GM19463 (cell line): ENCODE results near the gene SGPP1.
"Not testable (repeated sequence)": the region's sequence is repeated elsewhere in the genome, so short reads cannot be mapped to it uniquely, and the experiment has no call there.

ENCODE experiments used
- ATAC-seq: cut with Tn5 transposase; IDR thresholded peaks from one replicate; pipeline ENCODE4 v1.9.1; 2021; ENCODE audit warnings: mild to moderate bottlenecking, moderate library complexity; ENCODE audit not compliant: unreplicated experiment

The SGPP1 gene, protein sequence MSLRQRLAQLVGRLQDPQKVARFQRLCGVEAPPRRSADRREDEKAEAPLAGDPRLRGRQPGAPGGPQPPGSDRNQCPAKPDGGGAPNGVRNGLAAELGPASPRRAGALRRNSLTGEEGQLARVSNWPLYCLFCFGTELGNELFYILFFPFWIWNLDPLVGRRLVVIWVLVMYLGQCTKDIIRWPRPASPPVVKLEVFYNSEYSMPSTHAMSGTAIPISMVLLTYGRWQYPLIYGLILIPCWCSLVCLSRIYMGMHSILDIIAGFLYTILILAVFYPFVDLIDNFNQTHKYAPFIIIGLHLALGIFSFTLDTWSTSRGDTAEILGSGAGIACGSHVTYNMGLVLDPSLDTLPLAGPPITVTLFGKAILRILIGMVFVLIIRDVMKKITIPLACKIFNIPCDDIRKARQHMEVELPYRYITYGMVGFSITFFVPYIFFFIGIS

DNA sequence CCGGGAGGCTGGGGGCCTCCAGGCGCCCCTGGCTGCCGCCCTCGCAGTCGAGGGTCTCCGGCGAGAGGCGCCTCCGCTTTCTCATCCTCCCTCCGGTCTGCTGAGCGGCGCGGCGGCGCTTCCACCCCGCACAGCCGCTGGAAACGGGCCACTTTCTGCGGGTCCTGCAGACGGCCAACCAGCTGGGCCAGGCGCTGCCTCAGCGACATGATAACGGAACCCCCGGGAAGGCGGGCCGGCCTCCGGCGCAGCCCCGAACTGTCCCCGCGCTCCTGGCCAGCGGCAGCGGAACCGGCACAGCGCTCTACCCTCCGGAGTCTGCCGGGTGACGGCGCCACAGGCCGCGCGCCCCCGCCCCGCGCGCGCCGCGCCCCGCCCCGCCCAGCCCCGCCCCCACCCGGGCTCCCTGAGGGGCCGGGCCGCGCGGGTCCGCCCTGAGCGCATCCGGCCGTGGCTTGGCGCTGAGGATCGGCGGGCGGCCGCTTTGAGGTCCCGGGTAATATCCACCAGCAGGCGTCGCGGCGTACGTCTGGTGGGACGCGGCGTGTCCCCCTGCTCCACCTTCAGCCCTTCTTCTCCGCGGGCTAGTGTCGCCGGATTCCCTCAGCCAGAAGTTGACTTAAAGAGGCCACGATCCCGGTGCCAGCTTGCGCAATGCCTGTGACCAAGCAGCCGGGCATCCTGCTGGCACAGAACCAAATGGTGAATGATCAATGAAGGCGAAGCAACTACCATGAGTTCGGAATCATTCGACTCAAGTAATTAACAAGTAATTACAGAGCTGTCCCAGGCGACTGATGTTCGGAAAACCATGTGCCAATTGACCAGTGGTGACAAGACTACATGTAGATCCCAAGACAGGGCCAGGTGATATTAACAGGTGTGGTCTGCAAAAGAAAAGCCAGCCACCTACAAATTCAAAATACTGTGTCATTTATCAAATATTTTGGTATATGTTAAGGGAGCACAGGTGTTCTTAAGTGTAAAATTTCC lies at the start of gene SGPP1:
Gene SGPP1 (minus strand): TSS at position 330 of the 993 bp plus-strand sequence. CDS start 121 bp downstream, at position 209.
- ATAC-seq, result peak; percentile 85

DNA sequence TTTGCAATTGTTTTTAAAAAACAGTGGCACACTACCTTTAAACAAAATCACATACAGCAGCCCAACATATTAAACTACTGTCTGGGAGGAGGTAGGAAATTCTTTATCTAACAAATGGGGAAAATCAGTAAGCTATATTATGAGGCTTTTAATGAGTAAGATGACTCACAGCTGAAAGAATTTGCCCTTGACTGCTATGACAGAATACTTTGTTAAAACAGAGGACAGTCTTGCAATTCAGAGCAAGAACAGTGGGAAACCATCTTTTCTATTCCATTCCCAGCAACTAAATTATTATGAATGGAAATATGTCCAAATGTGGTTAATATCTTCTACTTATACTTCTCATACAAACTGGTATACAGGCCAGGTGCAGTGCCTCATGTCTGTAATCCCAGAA lies 49.2 kb upstream of the SGPP1 start:
- ATAC-seq, result no peak

DNA sequence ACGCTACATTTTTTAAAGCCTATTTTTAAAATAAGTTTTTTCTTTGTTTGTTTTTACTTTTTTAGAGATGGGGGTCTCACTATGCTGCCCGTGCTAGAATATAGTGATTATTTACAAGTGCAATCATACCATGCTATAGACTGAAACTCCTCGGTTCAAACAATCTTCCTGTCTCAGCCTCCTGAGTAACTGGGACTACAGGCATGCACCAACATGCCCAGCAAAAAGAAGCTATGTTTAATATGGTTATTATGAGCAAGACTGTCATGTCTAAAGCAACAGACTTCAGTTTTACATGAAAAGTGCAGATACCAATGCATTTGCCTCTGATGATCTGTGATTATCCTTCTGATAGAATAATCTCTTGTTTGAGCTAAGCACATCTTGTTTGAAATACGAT lies 45.6 kb upstream of the SGPP1 start:
- ATAC-seq, result no peak

DNA sequence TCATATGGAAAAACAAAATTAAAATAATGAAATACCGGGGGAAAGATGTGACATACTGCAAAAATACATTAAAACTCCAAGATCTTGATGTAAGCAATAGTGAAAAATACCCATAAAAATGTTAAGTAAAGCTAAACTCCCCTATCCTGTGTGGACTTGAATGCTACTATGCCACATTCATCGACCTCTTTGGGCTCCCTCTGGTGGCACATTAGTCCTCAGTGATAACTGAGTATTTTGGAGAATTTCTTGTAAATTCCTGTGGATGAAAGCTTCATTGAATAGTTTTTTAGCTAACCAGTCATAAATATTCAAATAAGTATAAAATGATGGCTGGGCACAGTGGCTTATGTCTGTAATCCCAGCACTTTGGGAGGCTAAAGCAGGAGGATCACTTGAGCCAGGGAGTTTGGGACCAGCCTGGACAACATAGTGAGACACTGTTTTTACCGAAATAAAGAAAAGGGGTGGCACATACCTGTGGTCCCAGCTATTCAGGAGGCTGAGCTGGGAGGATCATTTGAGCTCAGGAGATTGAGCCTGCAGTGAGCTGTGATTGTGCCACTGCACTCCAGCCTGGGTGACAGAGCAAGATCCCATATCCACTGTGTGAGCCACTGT lies 42.4 kb upstream of the SGPP1 start:
- no peak for ATAC-seq

DNA sequence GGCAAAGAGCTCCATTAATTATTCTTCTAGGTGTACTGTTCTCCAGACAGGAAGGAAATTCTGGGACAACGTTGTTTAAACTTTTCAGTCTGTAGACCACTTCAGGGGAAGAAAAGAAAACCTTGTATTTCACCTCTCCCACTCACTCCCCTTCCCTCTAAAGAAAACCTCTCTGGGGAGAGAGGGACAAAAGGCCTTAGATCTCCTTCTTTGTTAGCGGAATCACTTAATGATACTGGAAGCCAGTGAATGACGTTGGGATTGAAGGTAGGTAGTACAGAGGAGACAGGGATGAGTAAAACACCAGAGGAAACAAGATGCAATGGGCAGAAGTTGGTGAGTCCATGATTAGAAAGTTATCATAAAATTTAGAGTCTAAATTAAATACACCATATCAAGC lies 38.7 kb upstream of the SGPP1 start:
- ATAC-seq, result no peak

DNA sequence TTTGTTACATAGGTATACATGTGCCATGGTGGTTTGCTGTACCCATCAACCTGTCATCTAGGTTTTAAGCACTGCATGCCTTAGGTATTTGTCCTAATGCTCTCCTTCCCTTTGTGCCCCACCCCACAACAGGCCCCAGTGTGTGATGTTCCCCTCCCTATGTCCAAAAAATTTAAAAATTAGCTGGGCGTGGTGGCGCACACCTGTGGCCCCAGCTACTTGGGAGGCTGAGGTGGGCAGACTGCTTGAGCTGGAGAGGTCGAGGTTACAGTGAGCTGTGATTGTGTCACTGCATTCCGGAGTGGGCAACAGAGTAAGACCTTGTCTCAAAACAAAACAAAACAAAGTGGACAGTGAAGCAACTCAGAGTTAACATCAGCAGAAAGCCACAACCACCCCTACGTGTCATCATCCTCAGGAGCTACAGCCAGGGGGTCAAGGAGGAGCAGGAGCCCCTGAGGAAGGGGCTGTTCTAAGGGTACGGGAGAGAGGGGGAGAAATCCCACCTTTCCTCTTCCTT lies 36.8 kb upstream of the SGPP1 start:
- no peak for ATAC-seq

DNA sequence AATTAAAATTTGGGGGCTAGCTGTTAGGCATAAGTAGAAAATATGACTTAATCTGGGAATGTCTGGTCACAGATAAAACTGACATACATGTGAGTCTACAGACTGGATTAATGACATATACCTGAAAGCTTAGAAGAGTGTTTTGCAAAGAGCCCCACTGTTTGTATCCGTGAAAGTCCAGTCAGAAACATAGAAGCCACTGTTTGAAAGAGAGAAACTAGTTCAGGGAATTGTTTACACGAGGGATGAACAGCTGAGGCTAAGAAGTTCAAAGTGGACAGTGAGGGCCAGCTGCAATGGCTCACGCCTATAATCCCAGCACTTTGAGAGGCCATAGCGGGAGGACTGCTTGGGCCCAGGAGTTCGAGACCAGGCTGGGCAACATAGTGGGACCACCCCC lies 36.2 kb upstream of the SGPP1 start:
- no peak for ATAC-seq

DNA sequence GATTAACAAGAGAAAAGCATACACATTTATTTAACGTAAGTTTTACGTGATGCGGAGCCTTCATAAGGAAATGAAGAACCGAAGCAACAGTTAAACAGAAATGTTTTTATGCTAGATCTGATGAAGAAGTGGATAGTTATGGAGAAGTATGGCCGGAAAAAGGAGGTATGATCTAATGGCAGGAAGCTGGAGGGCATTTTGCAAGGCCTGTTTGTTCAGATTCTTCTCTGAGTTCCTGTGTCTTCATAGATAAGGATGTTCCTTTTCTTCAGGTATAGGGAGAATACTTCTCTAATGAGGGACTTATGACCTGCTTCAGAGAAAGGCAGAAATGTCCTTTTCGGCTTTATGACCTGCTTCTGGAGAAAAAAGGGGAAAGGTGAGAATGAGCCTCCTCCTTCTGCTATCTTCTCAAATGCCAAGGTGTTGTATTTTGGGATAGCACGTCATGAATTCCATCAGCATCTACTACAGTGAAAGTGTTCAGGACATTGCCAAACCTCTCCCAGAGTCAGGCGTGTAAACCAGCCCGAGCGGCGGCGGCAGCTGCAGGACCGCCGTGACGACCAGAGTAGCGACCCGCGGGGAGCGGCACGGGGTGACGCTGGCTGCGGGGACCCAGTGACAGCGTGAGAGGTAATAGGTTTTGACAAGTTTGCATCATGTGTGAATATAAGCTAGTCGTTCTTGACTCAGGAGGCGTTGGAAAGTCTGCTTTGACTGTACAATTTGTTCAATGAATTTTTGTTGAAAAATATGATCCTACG lies 33.7 kb upstream of the SGPP1 start:
- no peak for ATAC-seq

DNA sequence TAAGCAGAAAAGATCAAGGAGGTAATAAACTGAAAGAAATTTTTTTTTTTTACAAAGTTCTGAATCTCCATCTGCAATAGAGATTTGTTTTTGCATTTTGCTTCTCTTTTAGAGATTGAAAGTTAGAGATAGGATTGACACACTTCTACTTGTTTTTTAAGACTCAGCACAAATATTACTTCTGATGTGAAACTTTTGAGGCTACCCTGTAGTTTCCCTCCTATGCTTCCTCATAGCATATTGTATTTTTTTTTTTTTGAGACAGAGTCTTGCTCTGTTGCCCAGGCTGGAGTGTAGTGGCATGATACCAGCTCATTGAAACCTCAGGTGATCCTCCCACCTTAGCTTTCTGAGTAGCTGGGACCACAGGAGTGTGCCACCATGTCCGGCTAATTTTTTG lies 32.1 kb upstream of the SGPP1 start:
- peak; percentile 67 for ATAC-seq

DNA sequence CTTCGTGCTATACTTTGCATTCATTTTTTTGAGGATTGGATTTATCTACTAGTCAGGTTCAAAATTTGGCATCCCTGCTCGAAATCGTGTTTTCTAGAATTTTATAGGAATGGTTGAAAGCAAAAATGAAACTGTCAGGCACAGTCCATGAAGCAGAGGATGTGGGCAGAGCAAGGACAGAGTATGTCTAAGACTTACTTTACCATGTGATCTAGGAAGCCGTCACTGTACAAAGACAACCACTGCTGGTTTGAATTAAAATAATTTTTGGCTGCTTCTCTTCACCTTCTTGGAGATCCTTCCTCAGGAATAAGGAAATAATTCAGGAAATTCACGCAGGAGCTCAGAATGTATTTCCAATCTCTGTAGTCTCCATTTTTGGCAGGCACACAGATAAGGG lies 31.6 kb upstream of the SGPP1 start:
- peak; percentile 69 for ATAC-seq

DNA sequence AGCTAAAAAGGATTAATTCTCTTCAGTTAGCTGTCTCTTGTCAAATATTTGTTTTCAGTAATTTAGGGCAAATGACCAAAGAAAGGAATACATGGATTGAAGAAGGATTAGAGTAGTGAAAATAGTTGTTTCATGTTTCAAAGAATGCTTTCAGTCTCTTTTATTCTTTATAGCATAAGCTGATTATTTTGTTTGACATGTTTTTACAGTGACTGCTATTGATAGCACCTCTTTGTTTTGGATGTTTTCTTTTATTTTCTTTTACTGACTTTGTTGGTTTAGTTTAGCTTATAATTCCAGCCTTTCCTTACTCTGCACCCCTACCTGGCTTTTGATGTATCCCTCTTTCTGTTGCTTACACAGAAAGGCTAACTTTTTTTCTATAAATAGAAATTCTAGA lies 29.3 kb upstream of the SGPP1 start:
- ATAC-seq, result no peak

DNA sequence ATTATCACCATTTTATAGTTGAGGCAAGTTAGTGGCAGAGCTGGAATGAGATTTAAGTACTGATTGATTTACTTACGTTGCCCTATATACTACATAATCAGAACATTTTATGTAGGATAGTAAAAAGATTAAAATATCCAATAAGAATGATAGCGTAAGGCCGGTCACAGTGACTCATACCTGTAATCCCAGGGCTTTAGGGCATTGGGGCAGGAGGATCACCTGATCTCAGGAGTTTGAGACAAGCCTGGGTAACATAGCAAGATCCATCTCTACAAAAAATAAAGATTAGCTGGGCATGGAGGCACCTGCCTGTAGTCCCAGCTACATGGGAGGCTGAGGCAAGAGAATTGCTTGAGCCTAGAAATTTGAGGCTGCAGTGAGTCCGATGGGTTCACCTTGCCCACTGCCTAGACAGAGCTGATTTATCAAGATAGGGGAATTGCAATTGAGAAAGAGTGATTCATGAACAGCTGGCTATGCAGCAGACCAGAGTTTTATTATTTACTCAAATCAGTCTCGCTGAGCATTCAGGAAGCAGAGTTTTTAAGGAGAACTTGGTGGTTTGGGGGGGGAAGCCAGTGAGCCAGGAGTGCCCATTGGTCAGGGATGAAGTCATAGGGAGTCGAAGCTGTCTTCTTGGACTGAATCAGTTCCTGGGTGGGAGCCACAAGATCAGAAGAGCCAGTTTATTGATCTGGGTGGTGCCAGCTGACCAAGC lies 24.7 kb upstream of the SGPP1 start:
- ATAC-seq, result no peak

DNA sequence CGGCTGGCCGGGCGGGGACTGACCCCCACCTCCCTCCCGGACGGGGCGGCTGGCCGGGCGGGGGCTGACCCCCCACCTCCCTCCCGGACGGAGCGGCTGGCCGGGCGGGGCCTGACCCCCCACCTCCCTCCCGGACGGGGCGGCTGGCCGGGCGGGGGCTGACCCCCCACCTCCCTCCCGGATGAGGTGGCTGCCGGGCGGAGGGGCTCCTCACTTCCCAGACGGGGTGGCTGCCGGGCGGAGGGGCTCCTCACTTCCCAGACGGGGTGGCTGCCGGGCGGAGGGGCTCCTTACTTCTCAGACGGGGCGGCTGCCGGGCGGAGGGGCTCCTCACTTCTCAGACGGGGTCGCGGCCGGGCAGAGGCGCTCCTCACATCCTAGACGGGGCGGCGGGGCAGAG lies 23.2 kb upstream of the SGPP1 start:
- ATAC-seq, result not testable (repeated sequence)

DNA sequence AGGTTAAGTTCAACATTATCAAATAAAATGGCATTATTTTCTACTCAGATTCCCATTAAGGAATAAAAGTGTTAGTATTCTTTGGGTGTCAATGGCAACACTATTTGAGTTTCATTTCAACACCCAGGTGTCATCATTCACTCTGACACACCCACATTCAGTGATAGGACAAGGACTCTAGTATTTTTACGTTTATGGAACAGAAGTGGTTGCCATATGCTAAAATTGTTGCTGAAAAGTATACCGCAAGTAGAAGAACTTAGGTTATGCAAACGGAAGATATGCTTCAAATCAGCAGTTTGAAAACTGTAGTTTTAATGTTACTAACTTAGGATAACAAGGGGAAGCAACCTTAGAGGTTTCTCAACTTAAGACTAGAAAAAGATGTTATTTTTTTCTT lies 20.0 kb upstream of the SGPP1 start:
- no peak for ATAC-seq

DNA sequence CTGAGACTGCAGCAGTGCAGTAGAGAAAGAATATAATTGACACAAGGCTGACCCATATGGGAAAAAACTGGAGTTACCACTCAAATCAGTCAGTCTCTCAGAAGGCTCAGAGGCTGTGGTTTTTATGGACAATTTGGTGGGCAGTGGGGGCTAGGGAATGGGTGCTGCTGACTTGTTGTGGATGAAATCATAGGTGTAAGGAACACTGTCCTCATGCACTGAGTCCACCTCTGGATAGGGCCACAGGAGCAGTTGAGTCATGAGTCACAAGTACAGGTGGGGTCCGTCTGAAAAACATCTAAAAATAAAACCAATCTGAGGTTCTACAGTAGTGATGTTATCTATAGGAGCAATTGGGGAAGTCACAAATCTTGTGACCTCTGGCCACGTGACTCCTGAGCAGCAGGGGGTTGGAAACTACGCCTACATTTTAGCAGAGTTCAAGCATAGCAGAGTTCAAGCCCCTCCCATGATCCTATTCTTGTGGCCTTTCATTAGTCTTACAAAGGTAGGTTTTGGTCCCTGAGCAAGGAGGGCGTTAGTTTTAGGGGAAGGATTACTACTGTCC lies 18.1 kb upstream of the SGPP1 start:
- ATAC-seq, result peak; percentile 72

DNA sequence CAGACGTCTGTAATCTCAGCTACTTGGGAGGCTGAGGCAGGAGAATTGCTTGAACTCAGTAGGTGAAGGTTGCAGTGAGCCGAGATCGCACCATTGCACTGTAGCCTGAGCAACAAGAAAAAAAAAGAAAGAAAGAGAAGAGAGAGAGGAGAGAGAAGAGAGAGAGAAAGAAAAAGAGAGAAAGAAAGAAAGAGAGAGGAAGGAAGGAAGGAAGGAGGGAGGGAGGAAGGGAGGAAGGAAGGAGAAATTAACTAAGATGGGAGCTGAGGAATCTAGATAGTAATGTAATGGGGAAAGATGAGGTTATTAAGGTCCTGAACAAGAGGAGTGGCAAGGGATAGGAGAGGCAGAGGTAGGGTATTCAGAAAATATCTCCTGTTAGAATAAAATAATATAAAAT lies 17.4 kb upstream of the SGPP1 start:
- ATAC-seq, result no peak

DNA sequence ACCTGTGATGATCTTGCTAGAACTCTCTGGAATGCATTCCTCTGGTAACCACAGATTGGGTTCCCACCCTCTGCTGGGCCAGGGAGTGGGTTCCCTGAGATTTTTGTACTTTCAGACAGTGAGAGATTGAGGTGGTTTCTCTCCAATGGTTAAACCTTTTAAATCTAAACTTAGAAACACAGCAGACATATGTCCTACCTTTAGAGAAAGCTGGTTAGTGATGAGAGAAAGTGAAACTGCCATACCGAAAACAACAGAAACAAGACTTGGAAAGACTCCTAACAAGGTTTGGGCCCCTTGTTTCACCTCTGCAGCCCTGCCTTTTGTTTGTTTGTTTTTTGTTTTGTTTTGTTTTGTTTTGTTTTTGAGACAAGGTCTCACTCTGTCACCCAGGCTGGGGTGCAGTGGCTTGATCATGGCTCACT lies 9.7 kb upstream of the SGPP1 start:
- ATAC-seq, result peak; percentile 95

DNA sequence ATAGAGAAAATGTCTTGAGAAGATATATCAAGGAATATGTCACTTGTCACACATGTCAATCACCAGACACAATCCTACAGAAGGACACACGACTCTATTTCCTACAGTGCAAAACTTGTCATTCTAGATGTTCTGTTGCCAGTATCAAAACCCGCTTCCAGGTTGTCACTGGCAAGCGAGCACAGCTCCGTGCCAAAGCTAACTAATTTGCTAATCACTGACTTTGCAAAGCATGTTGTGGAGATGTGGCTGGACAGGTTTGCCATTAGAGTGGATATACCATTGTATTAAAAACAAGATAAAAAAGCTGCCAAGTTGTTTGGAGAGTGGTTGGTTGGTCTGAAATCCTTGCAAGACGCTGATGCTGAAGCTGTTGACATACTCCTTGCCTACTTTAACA lies 7.9 kb upstream of the SGPP1 start:
- no peak for ATAC-seq

DNA sequence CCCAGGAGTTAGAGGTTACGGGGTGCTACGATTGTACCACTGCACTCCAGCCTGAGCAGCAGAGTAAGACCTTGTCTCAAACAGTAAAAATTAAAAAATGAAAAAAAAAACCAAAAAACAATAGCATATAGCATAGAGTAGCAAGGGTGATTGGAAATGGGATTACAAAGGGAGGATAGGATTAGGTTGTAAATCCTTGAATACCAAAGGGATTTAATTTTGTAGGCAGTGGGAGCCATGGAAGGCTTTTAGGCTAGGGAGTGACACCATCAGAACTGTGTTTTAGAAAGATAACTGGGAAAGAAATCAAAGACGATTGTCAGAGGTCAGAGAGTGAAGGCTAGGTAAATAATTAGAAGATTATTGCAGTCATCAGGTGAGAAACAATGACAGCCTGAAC lies 2.8 kb upstream of the SGPP1 start:
- ATAC-seq, result no peak
